Stimulated activated CD8-positive, alpha-beta memory T cell treated with anti-CD3 and anti-CD28 coated beads, Interleukin-2, amount 100 ng/mL, for 1 hour (primary cell): ENCODE data around the gene DBF4.

ENCODE experiments used
- DNase-seq, 2 donors: peaks; one replicate each; pipeline ENCODE4 v3.0.0-alpha.2; 2020; ENCODE audit warnings: low read depth in 2 of 2

DBF4 gene

GRCh38 chr7:87948371-87948770, 72.1 kb downstream of the DBF4 start:
- DNase-seq = no peak
